ENCODE data around the gene ASPG. TPM values are rescaled to one million over a fixed set of nuclear protein-coding genes. Genes with fewer than 3 reads are reported as not detected.

Gene ASPG
- total RNA-seq, 2 experiments from 2014 or later, result not detected

DNA sequence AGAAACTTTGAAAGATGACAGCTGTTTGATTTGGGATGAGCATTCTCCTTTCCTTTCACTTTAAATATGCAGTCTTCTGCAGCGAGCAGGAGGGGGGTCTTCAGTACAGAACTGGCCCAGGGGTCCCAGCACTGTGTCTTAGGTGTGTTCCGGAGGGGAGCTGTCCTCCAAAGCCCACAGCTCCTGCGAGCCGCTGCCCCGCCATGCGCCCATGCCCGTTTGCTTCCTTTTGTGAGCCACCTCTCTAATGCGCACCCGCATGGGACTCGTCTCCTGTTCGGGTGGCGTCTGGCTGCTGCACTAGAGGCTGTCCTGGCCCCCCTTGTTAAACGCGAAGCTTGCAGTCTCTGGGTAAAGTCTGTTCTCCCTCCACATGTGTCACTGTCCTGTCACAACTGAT lies 48.4 kb upstream of the ASPG start:
- CTCF ChIA-PET (ENCODE audit: unreplicated experiment), result interaction anchor here (0.6 kb wide), 1 partner anchor 51 kb away, joined by 3 read pairs; no protein-coding TSS in a partner anchor

DNA sequence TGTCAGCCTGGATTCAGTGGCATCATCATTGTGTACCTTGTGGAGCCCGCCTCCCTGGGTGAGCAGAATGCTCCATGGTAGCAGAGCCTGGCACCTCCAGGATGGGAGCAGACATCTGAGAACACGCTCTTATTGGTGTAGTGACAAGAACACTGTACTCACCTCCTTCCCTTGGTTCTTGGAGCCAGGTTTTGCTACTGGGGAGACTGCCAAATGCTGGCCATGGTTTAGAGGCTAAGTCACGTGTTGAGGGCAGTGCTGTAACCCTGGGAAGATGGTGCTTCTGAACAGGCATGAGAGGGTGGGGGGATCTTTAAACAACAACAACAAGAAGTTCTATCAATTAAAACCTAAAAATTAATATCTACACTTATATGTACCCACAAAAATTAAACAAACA lies 47.6 kb upstream of the ASPG start:
- ChIA-PET CTCF (ENCODE audit: unreplicated experiment) (no interaction called here), POLR2A (no interaction called here)
- H3K79me2 ChIP-seq (ENCODE audit: insufficient read depth, low read depth, low read length), result no peaks in the 10 kb centered on the region
- no peaks in the 10 kb centered on the region for H3K4me1 ChIP-seq (ENCODE audit: insufficient read depth, low read length, poor library complexity, severe bottlenecking)
- DNase-seq (ENCODE audit: low spot score), result no peak
- BruUV-seq (replicated peaks), result no TSS peak
- no peak for TF ChIP-seq CTCF (conservative IDR thresholded peaks at IDR 0.05; ENCODE audit: low read length)
- intact Hi-C loops (cut with micrococcal nuclease; ENCODE audit: unreplicated experiment), result no loop called here
- no peak overlapping the region for H3K4me2 ChIP-seq (ENCODE audit: low read length)
- no peaks in the 10 kb centered on the region for H3K9me3 ChIP-seq (ENCODE audit: low read length)
- no peak overlapping the region for H3K4me3 ChIP-seq (ENCODE audit: low read depth, low read length, poor library complexity, severe bottlenecking)
- no peaks in the 10 kb centered on the region for H3K36me3 ChIP-seq (ENCODE audit: insufficient read depth, low read length)
- no peak overlapping the region for H3K27ac ChIP-seq (ENCODE audit: low read depth, low read length, poor library complexity, severe bottlenecking)
- no peaks in the 10 kb centered on the region for H3K9me2 ChIP-seq (ENCODE audit: insufficient read depth, low read length)
- no peaks in the 10 kb centered on the region for H4K20me1 ChIP-seq (ENCODE audit: insufficient read depth, low read length)
- no peak overlapping the region for H2AFZ ChIP-seq (ENCODE audit: low read length)

More for the DNA sequence above, 48.4 kb upstream of the ASPG start:
- Histone ChIP-seq H3K4me2 (ENCODE audit: low read length) (no peak overlapping the region), H3K79me2 (ENCODE audit: insufficient read depth, low read depth, low read length) (no peaks in the 10 kb centered on the region), H3K4me1 (ENCODE audit: insufficient read depth, low read length, poor library complexity, severe bottlenecking) (no peaks in the 10 kb centered on the region), H2AFZ (ENCODE audit: low read length) (no peak overlapping the region), H4K20me1 (ENCODE audit: insufficient read depth, low read length) (no peaks in the 10 kb centered on the region), H3K9me2 (ENCODE audit: insufficient read depth, low read length) (no peaks in the 10 kb centered on the region), H3K36me3 (ENCODE audit: insufficient read depth, low read length) (no peaks in the 10 kb centered on the region), H3K4me3 (ENCODE audit: low read depth, low read length, poor library complexity, severe bottlenecking) (no peak overlapping the region), H3K27ac (ENCODE audit: low read depth, low read length, poor library complexity, severe bottlenecking) (no peak overlapping the region), H3K9me3 (ENCODE audit: low read length) (no peaks in the 10 kb centered on the region)
- POLR2A ChIA-PET, result interaction anchor here (1.2 kb wide), 1 partner anchor 9 kb away, joined by 4 read pairs; no protein-coding TSS in a partner anchor
- no TSS peak for BruUV-seq (replicated peaks)
- DNase-seq (ENCODE audit: low spot score), result no peak
- TF ChIP-seq EZH2phosphoT487 (IDR thresholded peaks at IDR 0.05; ENCODE audit: borderline replicate concordance, low read depth, low read length) (no peak), CTCF (conservative IDR thresholded peaks at IDR 0.05; ENCODE audit: low read length) (no peak)
- intact Hi-C loops (cut with micrococcal nuclease; ENCODE audit: unreplicated experiment), result no loop called here

GRCh38 chr14:104039214-104039613 lies 46.3 kb upstream of the ASPG start:
- Histone ChIP-seq H3K27ac (ENCODE audit: low read depth, low read length, poor library complexity, severe bottlenecking) (no peak overlapping the region), H4K20me1 (ENCODE audit: insufficient read depth, low read length) (no peaks in the 10 kb centered on the region), H3K9me3 (ENCODE audit: low read length) (no peaks in the 10 kb centered on the region), H3K4me3 (ENCODE audit: low read depth, low read length, poor library complexity, severe bottlenecking) (no peak overlapping the region), H3K4me2 (ENCODE audit: low read length) (no peak overlapping the region), H2AFZ (ENCODE audit: low read length) (no peak overlapping the region), H3K9me2 (ENCODE audit: insufficient read depth, low read length) (no peaks in the 10 kb centered on the region), H3K4me1 (ENCODE audit: insufficient read depth, low read length, poor library complexity, severe bottlenecking) (no peaks in the 10 kb centered on the region), H3K79me2 (ENCODE audit: insufficient read depth, low read depth, low read length) (no peaks in the 10 kb centered on the region), H3K36me3 (ENCODE audit: insufficient read depth, low read length) (no peaks in the 10 kb centered on the region)
- ChIA-PET CTCF (ENCODE audit: unreplicated experiment) (no interaction called here), POLR2A (no interaction called here)
- no peak for DNase-seq (ENCODE audit: low spot score)
- BruUV-seq (replicated peaks), result no TSS peak
- intact Hi-C loops (cut with micrococcal nuclease; ENCODE audit: unreplicated experiment), result no loop called here
- TF ChIP-seq EZH2phosphoT487 (IDR thresholded peaks at IDR 0.05; ENCODE audit: borderline replicate concordance, low read depth, low read length) (no peak), CTCF (conservative IDR thresholded peaks at IDR 0.05; ENCODE audit: low read length) (no peak)

Measured in OCI-LY7 (cell line).